Activated CD4-positive, alpha-beta memory T cell treated with anti-CD3 and anti-CD28 coated beads for 36 hours (primary cell): ENCODE results near the gene LANCL2. TPM values are rescaled to one million over a fixed set of nuclear protein-coding genes. Genes with fewer than 3 reads are reported as not detected.
A peak's percentile ranks its signal among the peaks of the same experiment; 100 is the strongest.
"Not testable (repeated sequence)": the region's sequence is repeated elsewhere in the genome, so short reads cannot be mapped to it uniquely, and the experiment has no call there.

Source experiments
- CTCF ChIA-PET: fragments of 350-600 bp; sonication (Branson Sonifier 250); formaldehyde crosslinking; loops from one replicate; lab custom pipeline; 2021; ENCODE audit warnings: antibody characterized with exemption, inconsistent platforms; lab: Charles Lee
- POLR2A ChIA-PET: fragments of 350-600 bp; sonication (Branson Sonifier 250); formaldehyde crosslinking; loops from one replicate; lab custom pipeline; 2021; ENCODE audit warnings: antibody characterized with exemption; lab: Charles Lee
- DNase-seq: peaks from one replicate; pipeline ENCODE4 v3.0.0-alpha.2; 2020
- H3K27ac Mint-ChIP-seq: one replicate; pipeline ENCODE4 v1.8.0; 2021; ENCODE audit warnings: mixed read lengths
- H3K27me3 Mint-ChIP-seq: one replicate; pipeline ENCODE4 v1.8.0; 2021; ENCODE audit warnings: mixed read lengths
- H3K36me3 Mint-ChIP-seq: one replicate; pipeline ENCODE4 v1.8.0; 2021; ENCODE audit warnings: mixed read lengths
- H3K4me1 Mint-ChIP-seq: one replicate; pipeline ENCODE4 v1.8.0; 2021; ENCODE audit warnings: low read depth, mixed read lengths
- H3K4me3 Mint-ChIP-seq: one replicate; pipeline ENCODE4 v1.8.0; 2021; ENCODE audit warnings: mild to moderate bottlenecking, mixed read lengths
- H3K9me3 Mint-ChIP-seq: one replicate; pipeline ENCODE4 v1.8.0; 2021; ENCODE audit warnings: mixed read lengths
- intact Hi-C: fragments of 100-400 bp; cut with micrococcal nuclease; formaldehyde crosslinking; loops from one replicate; pipeline ENCODE4 v1.15.1; 2023
- total RNA-seq, 2 experiments: library from RNA; stranded (reverse); gene quantifications; one replicate each; pipeline ENCODE4 v1.2.3, GENCODE V29; 2021

LANCL2 gene
- total RNA-seq, 2 experiments from 2014 or later = 6.3 to 7.0 TPM

DNA sequence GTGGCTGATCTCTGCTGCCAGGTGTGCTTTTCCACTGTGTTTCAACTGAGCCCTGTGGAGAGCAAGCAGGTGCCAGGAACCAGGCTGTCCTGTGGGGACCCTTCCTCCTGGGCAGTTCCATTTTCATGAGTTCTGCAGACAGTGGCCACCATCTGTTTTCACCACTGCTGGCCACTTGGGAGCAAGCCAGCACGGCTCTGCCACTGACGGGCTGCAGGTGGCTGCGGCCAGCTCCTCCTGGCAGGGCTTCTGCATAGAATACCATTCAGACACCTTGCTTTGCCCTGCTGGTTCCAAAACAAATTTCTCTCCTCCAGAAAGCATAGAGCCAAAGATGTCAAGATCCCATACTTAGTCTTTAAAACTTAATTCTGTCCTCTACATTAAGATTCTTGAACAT, 48.3 kb downstream of the LANCL2 start:
- peaks cover 2% of the 10 kb centered on the region for H3K4me1 Mint-ChIP-seq
- no peak overlapping the region for H3K27ac Mint-ChIP-seq
- H3K27me3 Mint-ChIP-seq = no peaks in the 10 kb centered on the region
- ChIA-PET CTCF (interaction anchor here (0.8 to 4.5 kb wide), 7 partner anchors 15 to 158 kb away, joined by 3 to 135 read pairs (median 5); no protein-coding TSS in a partner anchor), POLR2A (no interaction called here)
- H3K9me3 Mint-ChIP-seq = no peaks in the 10 kb centered on the region
- no peak for DNase-seq
- H3K36me3 Mint-ChIP-seq = no peaks in the 10 kb centered on the region
- intact Hi-C loops = no loop called here
- H3K4me3 Mint-ChIP-seq = no peak overlapping the region

DNA sequence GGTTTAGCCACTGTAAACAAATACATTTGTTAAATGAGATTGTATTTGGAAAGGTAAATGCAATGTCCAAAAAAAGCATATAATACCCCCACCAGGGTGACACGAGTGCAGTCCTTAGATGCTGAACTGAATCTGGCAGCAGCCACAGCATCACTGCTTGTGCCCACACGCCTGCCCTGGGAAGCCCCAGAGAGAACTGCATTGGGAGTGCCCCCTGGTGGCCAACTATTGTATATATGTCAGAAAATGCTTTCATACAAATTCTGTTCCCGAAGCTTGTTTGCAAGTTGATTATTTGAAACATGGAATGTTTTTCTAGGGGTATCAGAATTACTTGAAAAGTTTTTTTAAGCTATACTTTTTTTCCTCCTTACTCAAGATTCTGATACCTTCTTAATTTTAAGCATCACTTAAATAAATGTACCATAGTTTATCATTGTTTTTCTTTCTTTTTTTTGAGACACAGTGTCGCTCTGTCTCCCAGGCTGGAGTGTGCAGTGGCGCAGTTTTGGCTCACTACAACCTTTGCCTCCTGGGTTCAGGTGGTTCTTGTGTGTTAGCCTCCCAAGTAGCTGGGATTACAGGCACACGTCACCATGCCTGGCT, 50.1 kb downstream of the LANCL2 start:
- no peaks in the 10 kb centered on the region for H3K27me3 Mint-ChIP-seq
- H3K4me3 Mint-ChIP-seq = no peak overlapping the region
- no peaks in the 10 kb centered on the region for H3K9me3 Mint-ChIP-seq
- POLR2A ChIA-PET = no interaction called here
- CTCF ChIA-PET = interaction anchor here (0.5 to 4.5 kb wide), 35 partner anchors 9 to 642 kb away, joined by 3 to 135 read pairs (median 5); partner anchors contain the start of gene LANCL2
- peaks cover 2% of the 10 kb centered on the region for H3K4me1 Mint-ChIP-seq
- H3K36me3 Mint-ChIP-seq = no peaks in the 10 kb centered on the region
- intact Hi-C loops = loop anchor here (1.0 kb wide), 3 partner anchors 50 to 642 kb away; partner anchors contain the start of gene LANCL2
- H3K27ac Mint-ChIP-seq = no peak overlapping the region
- peak; percentile 85 for DNase-seq

GRCh38 chr7:55417456-55417855, 52.3 kb downstream of the LANCL2 start:
- DNase-seq, H3K27me3 Mint-ChIP-seq, intact Hi-C loops, H3K36me3 Mint-ChIP-seq, H3K4me1 Mint-ChIP-seq, CTCF ChIA-PET, H3K4me3 Mint-ChIP-seq, H3K27ac Mint-ChIP-seq, H3K9me3 Mint-ChIP-seq, POLR2A ChIA-PET: not testable (repeated sequence)

DNA sequence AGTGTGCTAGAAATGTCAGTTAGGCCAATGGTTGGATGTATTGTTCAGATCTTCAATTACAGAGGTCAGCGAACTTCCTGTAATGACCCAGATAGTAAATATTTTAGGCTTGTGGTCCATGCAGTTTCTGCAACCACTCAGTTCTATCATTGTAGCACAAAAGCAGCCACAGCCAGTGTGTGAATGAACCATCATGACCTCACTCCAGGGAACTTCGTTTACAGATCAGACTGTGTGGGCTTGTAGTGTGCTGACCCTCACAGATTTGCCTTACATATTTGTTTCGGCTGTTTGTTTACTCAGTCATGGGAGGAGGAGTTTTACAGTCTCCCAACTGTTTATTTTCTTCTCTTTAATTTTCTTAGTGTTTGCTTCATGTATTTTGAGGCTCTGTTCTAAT, 55.4 kb downstream of the LANCL2 start:
- no peaks in the 10 kb centered on the region for H3K27me3 Mint-ChIP-seq
- intact Hi-C loops = no loop called here
- CTCF ChIA-PET = interaction anchor here (1.1 kb wide), 1 partner anchor 141 kb away, joined by 3 read pairs; no protein-coding TSS in a partner anchor

DNA sequence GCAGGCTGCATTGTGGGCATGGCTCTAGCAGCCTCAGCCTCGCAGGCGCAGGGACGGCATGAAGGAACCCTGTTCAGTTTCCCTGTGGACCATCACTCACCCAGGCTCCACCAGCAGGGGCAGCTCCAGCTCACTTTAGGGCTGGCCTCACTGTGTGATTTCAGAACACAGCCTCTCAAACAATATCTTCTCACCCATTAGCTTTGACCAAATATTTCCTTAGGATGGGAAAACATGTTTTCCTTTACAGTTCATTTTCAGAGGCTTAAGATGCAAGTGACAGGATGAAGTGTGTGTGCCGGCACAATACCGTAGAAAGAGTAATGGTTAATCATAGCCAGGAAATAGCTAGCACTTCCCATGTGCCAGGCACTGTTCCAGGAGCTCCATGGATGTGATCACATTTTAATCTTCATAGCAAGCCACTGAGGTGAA, 58.2 kb downstream of the LANCL2 start:
- no peak for DNase-seq
- no peak overlapping the region for H3K27ac Mint-ChIP-seq
- CTCF ChIA-PET = interaction anchor here (1.9 to 2.1 kb wide), 3 partner anchors 8 to 144 kb away, joined by 6 to 13 read pairs (median 10); no protein-coding TSS in a partner anchor
- H3K4me3 Mint-ChIP-seq = no peak overlapping the region
- peaks cover 8% of the 10 kb centered on the region for H3K36me3 Mint-ChIP-seq
- intact Hi-C loops = no loop called here
- no peaks in the 10 kb centered on the region for H3K27me3 Mint-ChIP-seq
- no peaks in the 10 kb centered on the region for H3K9me3 Mint-ChIP-seq
- POLR2A ChIA-PET = no interaction called here
- H3K4me1 Mint-ChIP-seq = peaks cover 15% of the 10 kb centered on the region

More for the DNA sequence above, 55.4 kb downstream of the LANCL2 start:
- no peaks in the 10 kb centered on the region for H3K9me3 Mint-ChIP-seq
- H3K36me3 Mint-ChIP-seq = peaks cover 2% of the 10 kb centered on the region
- DNase-seq = no peak
- H3K27ac Mint-ChIP-seq = no peak overlapping the region
- POLR2A ChIA-PET = no interaction called here
- H3K4me1 Mint-ChIP-seq = no peaks in the 10 kb centered on the region
- no peak overlapping the region for H3K4me3 Mint-ChIP-seq

GRCh38 chr7:55423891-55424290, 58.8 kb downstream of the LANCL2 start:
- no peaks in the 10 kb centered on the region for H3K9me3 Mint-ChIP-seq
- H3K4me3 Mint-ChIP-seq = no peak overlapping the region
- H3K27ac Mint-ChIP-seq = no peak overlapping the region
- intact Hi-C loops = no loop called here
- POLR2A ChIA-PET = no interaction called here
- H3K27me3 Mint-ChIP-seq = no peaks in the 10 kb centered on the region
- DNase-seq = no peak
- H3K36me3 Mint-ChIP-seq = peaks cover 8% of the 10 kb centered on the region
- CTCF ChIA-PET = interaction anchor here (0.5 to 2.1 kb wide), 4 partner anchors 9 to 537 kb away, joined by 5 to 13 read pairs (median 8); no protein-coding TSS in a partner anchor
- H3K4me1 Mint-ChIP-seq = peaks cover 18% of the 10 kb centered on the region

GRCh38 chr7:55425141-55425752, 60.1 kb downstream of the LANCL2 start:
- H3K36me3 Mint-ChIP-seq = peaks cover 8% of the 10 kb centered on the region
- intact Hi-C loops = no loop called here
- DNase-seq = no peak
- ChIA-PET POLR2A (no interaction called here), CTCF (interaction anchor here (3.6 kb wide), 1 partner anchor 10 kb away, joined by 14 read pairs; no protein-coding TSS in a partner anchor)
- H3K4me1 Mint-ChIP-seq = peaks cover 18% of the 10 kb centered on the region
- H3K4me3 Mint-ChIP-seq = no peak overlapping the region
- no peaks in the 10 kb centered on the region for H3K9me3 Mint-ChIP-seq
- H3K27ac Mint-ChIP-seq = no peak overlapping the region
- no peaks in the 10 kb centered on the region for H3K27me3 Mint-ChIP-seq

DNA sequence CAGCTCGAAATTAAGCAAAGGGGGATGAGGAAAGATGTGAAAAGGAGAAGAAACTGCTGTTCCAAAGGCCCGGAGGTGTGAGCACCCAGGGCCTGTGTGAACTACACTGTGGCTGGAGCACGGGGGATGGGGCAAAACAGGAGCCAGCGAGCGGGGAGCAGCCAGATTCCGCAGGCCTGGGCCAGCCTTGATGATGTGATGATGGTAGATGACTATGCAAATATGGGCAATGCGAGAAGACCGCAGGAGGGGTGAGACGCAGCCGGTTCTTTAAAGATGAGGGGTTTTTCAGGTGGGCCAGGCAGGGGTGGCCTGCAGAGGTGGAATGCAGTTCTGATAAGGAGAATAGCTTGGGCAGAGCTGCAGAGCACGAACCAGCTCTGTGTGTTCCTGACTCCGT, 61.5 kb downstream of the LANCL2 start:
- Mint-ChIP-seq H3K4me1 (peaks cover 18% of the 10 kb centered on the region), H3K9me3 (no peaks in the 10 kb centered on the region), H3K36me3 (peaks cover 8% of the 10 kb centered on the region), H3K27me3 (no peaks in the 10 kb centered on the region), H3K27ac (no peak overlapping the region), H3K4me3 (no peak overlapping the region)
- ChIA-PET CTCF (interaction anchor here (1.9 to 3.6 kb wide), 3 partner anchors 11 to 171 kb away, joined by 5 to 14 read pairs (median 7); no protein-coding TSS in a partner anchor), POLR2A (interaction anchor here (1.6 kb wide), 1 partner anchor 118 kb away, joined by 6 read pairs; no protein-coding TSS in a partner anchor)
- intact Hi-C loops = no loop called here
- no peak for DNase-seq

- Mint-ChIP-seq H3K4me3 (no peak overlapping the region), H3K4me1 (peaks cover 19% of the 10 kb centered on the region), H3K9me3 (no peaks in the 10 kb centered on the region), H3K36me3 (peaks cover 8% of the 10 kb centered on the region), H3K27ac (peak overlapping the region; percentile 38), H3K27me3 (no peaks in the 10 kb centered on the region)
- ChIA-PET CTCF (interaction anchor here (1.0 to 3.6 kb wide), 5 partner anchors 12 to 172 kb away, joined by 3 to 14 read pairs (median 5); no protein-coding TSS in a partner anchor), POLR2A (interaction anchor here (1.6 kb wide), 1 partner anchor 118 kb away, joined by 6 read pairs; no protein-coding TSS in a partner anchor)
- no peak for DNase-seq
- intact Hi-C loops = no loop called here
Observed at GRCh38 chr7:55427342-55427741, 62.2 kb downstream of the LANCL2 start.

DNA sequence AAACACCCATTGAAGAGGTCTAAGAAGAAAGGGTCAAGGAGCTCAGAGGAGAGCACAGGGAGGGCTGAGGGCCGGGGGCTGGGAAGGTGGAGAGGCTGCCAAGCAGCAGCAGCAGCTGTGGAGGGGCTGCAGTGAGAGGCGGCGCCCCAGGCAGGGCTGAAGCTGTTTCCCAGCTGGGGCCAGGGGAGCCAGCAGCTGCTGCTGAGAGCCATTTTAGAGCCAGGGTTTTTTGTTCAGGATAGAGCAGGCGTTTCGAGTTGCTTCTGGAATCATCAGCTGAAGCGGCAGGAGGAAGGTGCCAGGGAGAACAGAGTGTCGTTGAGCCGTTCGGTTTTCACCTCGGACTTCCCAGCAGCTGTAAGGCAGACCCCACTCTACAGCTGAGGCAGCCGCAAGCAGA, 62.7 kb downstream of the LANCL2 start:
- peaks cover 8% of the 10 kb centered on the region for H3K36me3 Mint-ChIP-seq
- ChIA-PET CTCF (interaction anchor here (1.0 to 3.6 kb wide), 5 partner anchors 12 to 172 kb away, joined by 3 to 14 read pairs (median 5); no protein-coding TSS in a partner anchor), POLR2A (interaction anchor here (1.6 kb wide), 1 partner anchor 119 kb away, joined by 6 read pairs; no protein-coding TSS in a partner anchor)
- peaks cover 21% of the 10 kb centered on the region for H3K4me1 Mint-ChIP-seq
- H3K9me3 Mint-ChIP-seq = no peaks in the 10 kb centered on the region
- no peak for DNase-seq
- no peak overlapping the region for H3K4me3 Mint-ChIP-seq
- intact Hi-C loops = no loop called here
- H3K27me3 Mint-ChIP-seq = no peaks in the 10 kb centered on the region
- peak overlapping the region; percentile 38 for H3K27ac Mint-ChIP-seq

- no peak overlapping the region for H3K4me3 Mint-ChIP-seq
- no peak overlapping the region for H3K27ac Mint-ChIP-seq
- CTCF ChIA-PET = no interaction called here
Observed at GRCh38 chr7:55429835-55430499, 64.8 kb downstream of the LANCL2 start.

More at GRCh38 chr7:55429835-55430499, 64.8 kb downstream of the LANCL2 start:
- POLR2A ChIA-PET = no interaction called here
- Mint-ChIP-seq H3K9me3 (no peaks in the 10 kb centered on the region), H3K36me3 (peaks cover 8% of the 10 kb centered on the region), H3K27me3 (no peaks in the 10 kb centered on the region), H3K4me1 (peaks cover 31% of the 10 kb centered on the region)
- intact Hi-C loops = loop anchor here (5.0 kb wide), 1 partner anchor 87 kb away; no protein-coding TSS in a partner anchor
- no peak for DNase-seq
